Left lung (tissue), 10 donors: ENCODE results near the gene PCSK6. TPM values are rescaled to one million over a fixed set of nuclear protein-coding genes. Genes with fewer than 3 reads are reported as not detected.

ENCODE experiments used
- ATAC-seq: fragments of 200-7000 bp; cut with Tn5 transposase; one replicate; pipeline ENCODE4 v1.9.1; 2020; ENCODE audit warnings: moderate library complexity
- DNase-seq, 4 donors: peaks; one replicate each; pipeline ENCODE4 v3.0.0-alpha.2; 2013 to 2020
- H3K27ac ChIP-seq, 2 donors: fragments of 200-600 bp; sonication (generic) in 1 of 2; one replicate each; pipeline versions ENCODE4 v1.5.0 to v1.8.0; 2020 to 2021
- H3K27me3 ChIP-seq, 2 donors: fragments of 200-600 bp; sonication (generic) in 1 of 2; one replicate each; pipeline versions ENCODE4 v1.5.0 to v1.8.0; 2020 to 2021
- H3K36me3 ChIP-seq, 2 donors: fragments of 200-600 bp; sonication (generic) in 1 of 2; one replicate each; pipeline versions ENCODE4 v1.5.0 to v1.8.0; 2020 to 2021
- H3K4me1 ChIP-seq, 2 donors: fragments of 200-600 bp; one replicate each; pipeline ENCODE4 v1.8.0; 2021
- H3K4me3 ChIP-seq, 2 donors: fragments of 200-600 bp; sonication (generic) in 1 of 2; one replicate each; pipeline versions ENCODE4 v1.5.0 to v1.8.0; 2020 to 2021; ENCODE audit warnings: mild to moderate bottlenecking in 1 of 2
- H3K9me3 ChIP-seq, 2 donors: fragments of 200-600 bp; sonication (generic) in 1 of 2; one replicate each; pipeline versions ENCODE4 v1.5.0 to v1.8.0; 2020 to 2021
- CTCF ChIP-seq, 2 donors: fragments of 200-600 bp; sonication (generic) in 1 of 2; IDR thresholded peaks; one replicate each; pipeline versions ENCODE4 v1.5.0 to v1.8.0; 2021; ENCODE audit warnings: antibody characterized with exemption in 2 of 2
- intact Hi-C, 2 donors: fragments of 100-400 bp; cut with DNase I; formaldehyde crosslinking; loops; one replicate each; pipeline versions ENCODE4 v1.11.2 to v1.14.2; 2022
- polyA plus RNA-seq, 6 donors: library from polyadenylated mRNA; unstranded; fragments of 120-200 nt; gene quantifications; one replicate each; pipeline ENCODE4 v1.2.1, GENCODE V29; 2013; ENCODE audit not compliant: insufficient read length in 6 of 6
- total RNA-seq, 2 donors: library from RNA; stranded (reverse); fragmentation: NEBNext Ultra II Directional; extraction: Animal tissue kit (Norgen Biotek cat#: 25700); gene quantifications; one replicate each; pipeline ENCODE4 v1.2.1, GENCODE V29; 2021
- donor health status: DM: no; HTN: yes; CAD: no.
- donor health status: DM: no; HTN: no; CAD: no.

Gene PCSK6
- total and polyA plus RNA-seq, 8 donors, result 7.7 to 25.7 (median 22.8) TPM

GRCh38 chr15:101390462-101390861 is 99.0 kb downstream of the PCSK6 start:
- Histone ChIP-seq H3K27ac (no peak overlapping the region), H3K9me3 (no peaks in the 10 kb centered on the region), H3K36me3 (no peaks in the 10 kb centered on the region), H3K27me3 (no peaks in the 10 kb centered on the region), H3K4me1 (no peaks in the 10 kb centered on the region), H3K4me3 (no peak overlapping the region)
- intact Hi-C loops, result no loop called here
- DNase-seq (peak in 2 of 4 donors; percentile 13 to 20), ATAC-seq (no peak)
- no peak for TF ChIP-seq CTCF (IDR thresholded peaks at IDR 0.05)

- ATAC-seq (no peak), DNase-seq (peak in 2 of 4 donors; percentile 3 to 53)
- no peaks in the 10 kb centered on the region for H3K4me1 ChIP-seq
- no peaks in the 10 kb centered on the region for H3K27me3 ChIP-seq
- intact Hi-C loops, result no loop called here
- H3K36me3 ChIP-seq, result no peaks in the 10 kb centered on the region
- H3K27ac ChIP-seq, result no peak overlapping the region
- no peak overlapping the region for H3K4me3 ChIP-seq
- H3K9me3 ChIP-seq, result no peaks in the 10 kb centered on the region
- no peak for TF ChIP-seq CTCF (IDR thresholded peaks at IDR 0.05)
These were observed 99.4 kb downstream of the PCSK6 start for GRCh38 chr15:101390060-101390459.

GRCh38 chr15:101389362-101389761 is 100.1 kb downstream of the PCSK6 start:
- no peaks in the 10 kb centered on the region for H3K36me3 ChIP-seq
- ATAC-seq, result no peak

GRCh38 chr15:101388046-101388445 is 101.5 kb downstream of the PCSK6 start:
- H3K36me3 ChIP-seq, result no peaks in the 10 kb centered on the region
- intact Hi-C loops, result no loop called here
- H3K27me3 ChIP-seq, result no peaks in the 10 kb centered on the region
- H3K27ac ChIP-seq, result no peak overlapping the region
- TF ChIP-seq CTCF (IDR thresholded peaks at IDR 0.05), result no peak
- no peak overlapping the region for H3K4me3 ChIP-seq
- DNase-seq (no peak), ATAC-seq (no peak)
- no peaks in the 10 kb centered on the region for H3K9me3 ChIP-seq
- H3K4me1 ChIP-seq, result no peaks in the 10 kb centered on the region

More at GRCh38 chr15:101389362-101389761, 100.1 kb downstream of the PCSK6 start:
- intact Hi-C loops, result no loop called here
- no peak overlapping the region for H3K4me3 ChIP-seq
- TF ChIP-seq CTCF (IDR thresholded peaks at IDR 0.05), result no peak
- no peaks in the 10 kb centered on the region for H3K4me1 ChIP-seq
- H3K27me3 ChIP-seq, result no peaks in the 10 kb centered on the region
- DNase-seq, result peak in 1 of 4 donors; percentile 63
- H3K27ac ChIP-seq, result no peak overlapping the region
- H3K9me3 ChIP-seq, result no peaks in the 10 kb centered on the region

- no peaks in the 10 kb centered on the region for H3K9me3 ChIP-seq
- no peak for ATAC-seq
- DNase-seq, result peak in 1 of 4 donors; percentile 4
These were observed 101.9 kb downstream of the PCSK6 start for GRCh38 chr15:101387574-101387973.

More at GRCh38 chr15:101387574-101387973, 101.9 kb downstream of the PCSK6 start:
- no peak overlapping the region for H3K4me3 ChIP-seq
- H3K27ac ChIP-seq, result no peak overlapping the region
- no peaks in the 10 kb centered on the region for H3K36me3 ChIP-seq
- no peak for TF ChIP-seq CTCF (IDR thresholded peaks at IDR 0.05)
- intact Hi-C loops, result no loop called here
- H3K27me3 ChIP-seq, result no peaks in the 10 kb centered on the region
- H3K4me1 ChIP-seq, result no peaks in the 10 kb centered on the region
